ENCODE results near the gene OR2C1.

GRCh38 chr16:3369073-3369472 lies 13.4 kb downstream of the OR2C1 start:
- TF ChIP-seq CTCF (IDR thresholded peaks at IDR 0.05) (no peak), POLR2A (IDR thresholded peaks at IDR 0.05) (no peak), POLR2AphosphoS5 (IDR thresholded peaks at IDR 0.05) (no peak), EP300 (IDR thresholded peaks at IDR 0.05) (no peak)
